ENCODE data around the gene FBXW7.

FBXW7 gene

DNA sequence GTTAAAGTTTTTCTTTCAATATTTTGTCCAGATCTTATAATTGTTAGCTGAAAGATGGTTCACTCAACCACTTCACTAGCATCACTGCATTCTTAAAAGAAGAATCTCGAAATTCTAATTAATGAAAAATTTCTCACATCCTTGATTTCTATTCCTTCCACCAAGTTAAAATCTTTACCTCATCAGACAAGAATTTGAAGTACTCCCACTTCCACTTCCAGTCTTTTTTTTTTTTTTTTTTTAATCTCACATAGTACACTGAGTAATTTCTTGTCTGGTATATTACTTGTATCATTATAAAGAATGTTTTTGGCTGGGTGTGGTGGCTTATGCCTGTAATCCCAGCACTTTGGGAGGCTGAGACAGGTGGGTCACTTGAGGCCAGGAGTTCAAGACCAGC, 73.2 kb downstream of the FBXW7 start:
- Histone ChIP-seq H3K9ac (ENCODE audit: low read depth in 1 of 2, low read length in 2 of 2) (no peak overlapping the region), H3K27me3 (ENCODE audit: control insufficient read depth in 2 of 2, insufficient read depth in 2 of 2, low read length in 2 of 2) (no peaks in the 10 kb centered on the region), H3K4me3 (ENCODE audit: low read length in 2 of 2) (no peak overlapping the region), H3K27ac (ENCODE audit: low read depth in 2 of 2, low read length in 2 of 2) (no peak overlapping the region), H3K4me1 (ENCODE audit: control insufficient read depth in 2 of 2, insufficient read depth in 2 of 2, low read length in 2 of 2) (peaks cover 2 to 9% of the 10 kb centered on the region in 2 donors), H3K36me3 (ENCODE audit: control insufficient read depth in 2 of 2, insufficient read depth in 2 of 2, low read length in 2 of 2) (no peaks in the 10 kb centered on the region), H3K9me3 (ENCODE audit: control insufficient read depth in 2 of 2, low read length in 2 of 2) (no peaks in the 10 kb centered on the region)

GRCh38 chr4:152462047-152462446, 73.8 kb downstream of the FBXW7 start:
- Histone ChIP-seq H3K9ac (ENCODE audit: low read depth in 1 of 2, low read length in 2 of 2) (no peak overlapping the region), H3K4me3 (ENCODE audit: low read length in 2 of 2) (no peak overlapping the region), H3K27ac (ENCODE audit: low read depth in 2 of 2, low read length in 2 of 2) (peak overlapping the region in 1 of 2 donors; percentile 20), H3K36me3 (ENCODE audit: control insufficient read depth in 2 of 2, insufficient read depth in 2 of 2, low read length in 2 of 2) (no peaks in the 10 kb centered on the region), H3K4me1 (ENCODE audit: control insufficient read depth in 2 of 2, insufficient read depth in 2 of 2, low read length in 2 of 2) (peaks cover 2 to 9% of the 10 kb centered on the region in 2 donors), H3K27me3 (ENCODE audit: control insufficient read depth in 2 of 2, insufficient read depth in 2 of 2, low read length in 2 of 2) (no peaks in the 10 kb centered on the region), H3K9me3 (ENCODE audit: control insufficient read depth in 2 of 2, low read length in 2 of 2) (no peaks in the 10 kb centered on the region)

GRCh38 chr4:152460488-152460887, 75.4 kb downstream of the FBXW7 start:
- no peak overlapping the region for H3K27ac ChIP-seq (ENCODE audit: low read depth in 2 of 2, low read length in 2 of 2)
- no peak overlapping the region for H3K9ac ChIP-seq (ENCODE audit: low read depth in 1 of 2, low read length in 2 of 2)
- H3K4me3 ChIP-seq (ENCODE audit: low read length in 2 of 2): no peak overlapping the region
- no peaks in the 10 kb centered on the region for H3K27me3 ChIP-seq (ENCODE audit: control insufficient read depth in 2 of 2, insufficient read depth in 2 of 2, low read length in 2 of 2)
- H3K4me1 ChIP-seq (ENCODE audit: control insufficient read depth in 2 of 2, insufficient read depth in 2 of 2, low read length in 2 of 2): peaks cover 2 to 9% of the 10 kb centered on the region in 2 donors
- no peaks in the 10 kb centered on the region for H3K9me3 ChIP-seq (ENCODE audit: control insufficient read depth in 2 of 2, low read length in 2 of 2)
- no peaks in the 10 kb centered on the region for H3K36me3 ChIP-seq (ENCODE audit: control insufficient read depth in 2 of 2, insufficient read depth in 2 of 2, low read length in 2 of 2)

DNA sequence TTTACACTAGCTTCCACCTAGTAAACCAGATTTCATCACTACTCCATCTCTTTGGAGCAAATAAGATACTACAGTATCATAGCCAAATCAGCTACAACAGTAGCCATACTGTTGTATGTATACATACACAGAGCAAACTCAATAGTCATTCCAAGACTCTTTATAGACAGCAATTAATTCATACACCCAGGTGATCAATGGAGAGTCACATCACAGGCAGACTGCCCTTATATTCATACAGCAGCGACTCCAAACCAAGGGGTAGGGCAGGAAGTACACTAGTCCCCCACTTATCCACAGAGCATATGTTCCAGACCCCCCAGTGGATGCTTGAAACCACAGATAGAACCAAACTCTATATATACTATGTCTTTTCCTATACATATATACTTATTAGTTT, 76.6 kb downstream of the FBXW7 start:
- no peak overlapping the region for H3K9ac ChIP-seq (ENCODE audit: low read depth in 1 of 2, low read length in 2 of 2)
- H3K27me3 ChIP-seq (ENCODE audit: control insufficient read depth in 2 of 2, insufficient read depth in 2 of 2, low read length in 2 of 2): no peaks in the 10 kb centered on the region
- no peak overlapping the region for H3K27ac ChIP-seq (ENCODE audit: low read depth in 2 of 2, low read length in 2 of 2)
- H3K4me1 ChIP-seq (ENCODE audit: control insufficient read depth in 2 of 2, insufficient read depth in 2 of 2, low read length in 2 of 2): peaks cover 2 to 9% of the 10 kb centered on the region in 2 donors
- no peaks in the 10 kb centered on the region for H3K36me3 ChIP-seq (ENCODE audit: control insufficient read depth in 2 of 2, insufficient read depth in 2 of 2, low read length in 2 of 2)
- no peak overlapping the region for H3K4me3 ChIP-seq (ENCODE audit: low read length in 2 of 2)
- H3K9me3 ChIP-seq (ENCODE audit: control insufficient read depth in 2 of 2, low read length in 2 of 2): no peaks in the 10 kb centered on the region

DNA sequence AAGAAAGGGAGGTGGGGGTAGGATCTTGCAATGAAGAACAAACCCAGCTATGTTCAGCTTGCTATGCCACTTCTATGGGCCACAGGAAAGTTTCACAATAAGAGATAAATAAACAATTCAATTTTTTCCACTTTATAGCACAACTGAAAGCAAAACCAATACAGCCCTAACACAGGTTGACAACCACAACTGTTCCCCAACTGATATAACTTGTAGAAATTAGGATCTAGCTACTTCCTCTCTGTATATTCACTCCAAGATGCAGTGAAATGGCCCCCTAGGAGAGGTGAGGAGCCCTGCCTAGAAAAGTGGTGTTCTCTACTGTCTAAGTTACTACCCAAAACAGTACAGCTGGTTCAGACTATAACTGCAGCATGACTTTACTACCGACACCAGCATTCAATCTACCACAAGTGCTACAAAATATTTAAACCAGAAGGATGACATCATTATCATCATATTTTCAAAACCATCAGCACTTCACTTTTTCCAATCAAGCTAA, 77.0 kb downstream of the FBXW7 start:
- Histone ChIP-seq H3K4me3 (ENCODE audit: low read length in 2 of 2) (no peak overlapping the region), H3K27me3 (ENCODE audit: control insufficient read depth in 2 of 2, insufficient read depth in 2 of 2, low read length in 2 of 2) (no peaks in the 10 kb centered on the region), H3K9me3 (ENCODE audit: control insufficient read depth in 2 of 2, low read length in 2 of 2) (no peaks in the 10 kb centered on the region), H3K4me1 (ENCODE audit: control insufficient read depth in 2 of 2, insufficient read depth in 2 of 2, low read length in 2 of 2) (peaks cover 2 to 9% of the 10 kb centered on the region in 2 donors), H3K9ac (ENCODE audit: low read depth in 1 of 2, low read length in 2 of 2) (no peak overlapping the region), H3K27ac (ENCODE audit: low read depth in 2 of 2, low read length in 2 of 2) (no peak overlapping the region), H3K36me3 (ENCODE audit: control insufficient read depth in 2 of 2, insufficient read depth in 2 of 2, low read length in 2 of 2) (no peaks in the 10 kb centered on the region)

- Histone ChIP-seq H3K27me3 (ENCODE audit: control insufficient read depth in 2 of 2, insufficient read depth in 2 of 2, low read length in 2 of 2) (no peaks in the 10 kb centered on the region), H3K36me3 (ENCODE audit: control insufficient read depth in 2 of 2, insufficient read depth in 2 of 2, low read length in 2 of 2) (no peaks in the 10 kb centered on the region), H3K9ac (ENCODE audit: low read depth in 1 of 2, low read length in 2 of 2) (no peak overlapping the region), H3K4me3 (ENCODE audit: low read length in 2 of 2) (no peak overlapping the region), H3K27ac (ENCODE audit: low read depth in 2 of 2, low read length in 2 of 2) (no peak overlapping the region), H3K4me1 (ENCODE audit: control insufficient read depth in 2 of 2, insufficient read depth in 2 of 2, low read length in 2 of 2) (peaks cover 2 to 9% of the 10 kb centered on the region in 2 donors), H3K9me3 (ENCODE audit: control insufficient read depth in 2 of 2, low read length in 2 of 2) (no peaks in the 10 kb centered on the region)
Observed at GRCh38 chr4:152456609-152457008, 79.3 kb downstream of the FBXW7 start.

GRCh38 chr4:152455311-152455710, 80.6 kb downstream of the FBXW7 start:
- no peak overlapping the region for H3K9ac ChIP-seq (ENCODE audit: low read depth in 1 of 2, low read length in 2 of 2)
- H3K9me3 ChIP-seq (ENCODE audit: control insufficient read depth in 2 of 2, low read length in 2 of 2): no peaks in the 10 kb centered on the region
- H3K27me3 ChIP-seq (ENCODE audit: control insufficient read depth in 2 of 2, insufficient read depth in 2 of 2, low read length in 2 of 2): no peaks in the 10 kb centered on the region
- H3K36me3 ChIP-seq (ENCODE audit: control insufficient read depth in 2 of 2, insufficient read depth in 2 of 2, low read length in 2 of 2): no peaks in the 10 kb centered on the region
- no peak overlapping the region for H3K27ac ChIP-seq (ENCODE audit: low read depth in 2 of 2, low read length in 2 of 2)
- peaks cover 2 to 9% of the 10 kb centered on the region in 2 donors for H3K4me1 ChIP-seq (ENCODE audit: control insufficient read depth in 2 of 2, insufficient read depth in 2 of 2, low read length in 2 of 2)
- H3K4me3 ChIP-seq (ENCODE audit: low read length in 2 of 2): no peak overlapping the region

DNA sequence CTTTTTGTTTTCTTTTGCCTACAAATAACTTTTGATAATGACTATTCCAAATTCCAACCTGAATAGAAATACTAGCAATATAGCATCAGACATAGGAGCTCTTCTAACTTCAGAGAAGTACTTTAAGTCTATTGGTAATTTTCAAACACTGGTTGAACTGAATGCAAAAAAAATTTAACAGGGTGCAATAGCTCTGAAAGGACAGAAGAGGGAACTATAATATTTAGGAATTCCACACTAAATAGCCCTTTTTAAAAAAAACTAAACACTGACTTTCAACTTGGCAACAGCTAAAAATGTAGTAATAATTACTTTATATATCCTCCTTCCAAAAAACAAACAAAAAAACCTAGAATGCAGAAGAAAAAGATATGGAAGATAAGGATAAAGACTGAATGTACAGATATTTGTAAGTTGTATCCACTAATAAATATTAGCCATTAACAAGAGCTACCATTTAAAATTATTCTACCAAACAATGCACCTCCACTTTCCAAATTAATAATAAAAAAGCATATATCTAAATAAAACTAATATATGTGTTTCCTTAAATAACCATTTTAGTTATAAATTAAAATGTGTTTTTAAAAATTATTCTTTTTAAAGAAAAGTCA, 81.4 kb downstream of the FBXW7 start:
- H3K9ac ChIP-seq (ENCODE audit: low read depth in 1 of 2, low read length in 2 of 2): no peak overlapping the region
- no peak overlapping the region for H3K27ac ChIP-seq (ENCODE audit: low read depth in 2 of 2, low read length in 2 of 2)
- H3K9me3 ChIP-seq (ENCODE audit: control insufficient read depth in 2 of 2, low read length in 2 of 2): no peaks in the 10 kb centered on the region
- H3K27me3 ChIP-seq (ENCODE audit: control insufficient read depth in 2 of 2, insufficient read depth in 2 of 2, low read length in 2 of 2): no peaks in the 10 kb centered on the region
- H3K4me1 ChIP-seq (ENCODE audit: control insufficient read depth in 2 of 2, insufficient read depth in 2 of 2, low read length in 2 of 2): peaks cover 2 to 6% of the 10 kb centered on the region in 2 donors
- H3K36me3 ChIP-seq (ENCODE audit: control insufficient read depth in 2 of 2, insufficient read depth in 2 of 2, low read length in 2 of 2): no peaks in the 10 kb centered on the region
- H3K4me3 ChIP-seq (ENCODE audit: low read length in 2 of 2): no peak overlapping the region

GRCh38 chr4:152451496-152451895, 84.4 kb downstream of the FBXW7 start:
- Histone ChIP-seq H3K9me3 (ENCODE audit: control insufficient read depth in 2 of 2, low read length in 2 of 2) (no peaks in the 10 kb centered on the region), H3K27ac (ENCODE audit: low read depth in 2 of 2, low read length in 2 of 2) (no peak overlapping the region), H3K4me1 (ENCODE audit: control insufficient read depth in 2 of 2, insufficient read depth in 2 of 2, low read length in 2 of 2) (no peaks in the 10 kb centered on the region), H3K9ac (ENCODE audit: low read depth in 1 of 2, low read length in 2 of 2) (no peak overlapping the region), H3K36me3 (ENCODE audit: control insufficient read depth in 2 of 2, insufficient read depth in 2 of 2, low read length in 2 of 2) (no peaks in the 10 kb centered on the region), H3K4me3 (ENCODE audit: low read length in 2 of 2) (no peak overlapping the region), H3K27me3 (ENCODE audit: control insufficient read depth in 2 of 2, insufficient read depth in 2 of 2, low read length in 2 of 2) (no peaks in the 10 kb centered on the region)

DNA sequence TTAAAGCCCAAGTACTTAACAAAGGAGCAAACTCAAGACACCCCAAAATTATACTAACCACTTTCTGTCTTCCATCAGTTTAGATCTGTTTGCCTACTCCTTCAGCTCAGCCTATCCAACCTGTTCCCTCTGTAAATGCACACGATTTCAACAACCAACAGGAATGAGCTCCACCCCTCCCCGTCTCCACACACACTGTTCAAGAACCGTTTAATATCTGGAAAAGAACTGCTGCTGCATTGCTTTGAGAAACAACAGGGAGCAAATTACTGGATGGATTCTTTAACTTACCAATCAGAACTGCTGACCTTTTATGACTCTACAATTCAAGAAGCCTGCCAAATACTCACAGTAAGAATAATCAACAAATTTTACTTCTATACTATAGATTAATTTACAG, 87.0 kb downstream of the FBXW7 start:
- Histone ChIP-seq H3K9me3 (ENCODE audit: control insufficient read depth in 2 of 2, low read length in 2 of 2) (no peaks in the 10 kb centered on the region), H3K27me3 (ENCODE audit: control insufficient read depth in 2 of 2, insufficient read depth in 2 of 2, low read length in 2 of 2) (no peaks in the 10 kb centered on the region), H3K4me1 (ENCODE audit: control insufficient read depth in 2 of 2, insufficient read depth in 2 of 2, low read length in 2 of 2) (no peaks in the 10 kb centered on the region), H3K9ac (ENCODE audit: low read depth in 1 of 2, low read length in 2 of 2) (no peak overlapping the region), H3K27ac (ENCODE audit: low read depth in 2 of 2, low read length in 2 of 2) (no peak overlapping the region), H3K36me3 (ENCODE audit: control insufficient read depth in 2 of 2, insufficient read depth in 2 of 2, low read length in 2 of 2) (no peaks in the 10 kb centered on the region), H3K4me3 (ENCODE audit: low read length in 2 of 2) (no peak overlapping the region)

Measured in mucosa of rectum (tissue), 2 donors.